K562 (cell line): ENCODE results near the gene ATP5PD. TPM values are rescaled to one million over a fixed set of nuclear protein-coding genes. Genes with fewer than 3 reads are reported as not detected.

Experiments
- ATF1 ChIP-seq, 2 experiments: fragments of 450-650 bp in 1 of 2; IDR thresholded peaks; 2 replicates each; pipeline ENCODE4 v1.6.1; 2016; ENCODE audit warnings: missing compliant biosample characterization in 1 of 2, missing genetic modification characterization in 1 of 2
- CBX3 ChIP-seq, 2 experiments: IDR thresholded peaks; 1 replicate in 1 of 2; 2 replicates in 1 of 2; pipeline ENCODE4 v1.6.1; 2012; ENCODE audit warnings: inconsistent platforms in 2 of 2, low read length in 2 of 2, borderline replicate concordance in 1 of 2, control low read depth in 1 of 2
- CBX8 ChIP-seq: fragments of 200-600 bp; sonication (generic); IDR thresholded peaks from 2 replicates; pipeline ENCODE4 v1.6.1; 2012; ENCODE audit warnings: borderline replicate concordance, mixed run types, low read depth, mild to moderate bottlenecking, moderate library complexity, mixed read lengths, low read length, control low read depth, inconsistent platforms; ENCODE audit not compliant: poor library complexity, severe bottlenecking; ENCODE audit errors: extremely low read depth
- CXXC5 ChIP-seq: fragments of 250-450 bp; sonication (Bioruptor Pico); IDR thresholded peaks from 2 replicates; pipeline ENCODE4 v1.8.0; 2022; ENCODE audit warnings: inconsistent platforms, mild to moderate bottlenecking, moderate library complexity
- HCFC1 ChIP-seq: IDR thresholded peaks from 2 replicates; pipeline ENCODE4 v1.6.1; 2012; ENCODE audit warnings: low read depth, low read length, improper control_type of control experiment
- HDAC1 ChIP-seq, 2 experiments: fragments of 450-650 bp; IDR thresholded peaks; 2 replicates each; pipeline ENCODE4 v1.6.1; 2016 to 2017; ENCODE audit warnings: inconsistent platforms in 1 of 2, mild to moderate bottlenecking in 1 of 2, moderate library complexity in 1 of 2
- HNRNPK ChIP-seq: fragments of 200-400 bp; formaldehyde crosslinking; IDR thresholded peaks from one replicate; pipeline ENCODE4 v1.6.1; 2018; ENCODE audit warnings: mild to moderate bottlenecking, low read depth, low read length; ENCODE audit not compliant: poor library complexity, severe bottlenecking
- NRF1 ChIP-seq, 2 experiments: fragments of 450-650 bp; IDR thresholded peaks in 1 of 2; conservative IDR thresholded peaks in 1 of 2; 2 replicates each; pipeline ENCODE4 v1.6.1; 2014; ENCODE audit warnings: mild to moderate bottlenecking in 2 of 2
- POLR3G ChIP-seq: IDR thresholded peaks from 2 replicates; pipeline ENCODE4 v1.6.1; 2011; ENCODE audit not compliant: insufficient read length, insufficient replicate concordance; ENCODE audit errors: extremely low read depth
- RBFOX2 ChIP-seq: fragments of 200-400 bp; formaldehyde crosslinking; IDR thresholded peaks from 2 replicates; pipeline ENCODE4 v1.6.1; 2017; ENCODE audit warnings: low read depth, mild to moderate bottlenecking, low read length, moderate library complexity
- RBM22 ChIP-seq: fragments of 200-400 bp; formaldehyde crosslinking; IDR thresholded peaks from 2 replicates; pipeline ENCODE4 v1.6.1; 2018; ENCODE audit warnings: low read length, low read depth; ENCODE audit not compliant: poor library complexity, severe bottlenecking
- SOX6 ChIP-seq: fragments of 450-650 bp; IDR thresholded peaks from 2 replicates; pipeline ENCODE4 v1.6.1; 2014; ENCODE audit warnings: mild to moderate bottlenecking
- ZNF174 ChIP-seq: fragments of 250-450 bp; sonication (Bioruptor Pico); IDR thresholded peaks from 2 replicates; pipeline ENCODE4 v1.4.0; 2020; ENCODE audit warnings: mild to moderate bottlenecking
- ZNF79 ChIP-seq: fragments of 250-450 bp; sonication (Bioruptor Pico); IDR thresholded peaks from 2 replicates; pipeline ENCODE4 v1.4.0; 2020; ENCODE audit warnings: low read depth, mild to moderate bottlenecking, moderate library complexity
- polyA plus RNA-seq, 8 experiments: library from polyadenylated mRNA; depleted of rRNA in 4 of 8; stranded (reverse) in 5 of 8; unstranded in 3 of 8; fragments of >200 nt; fragmentation: Nextera tagmentation in 2 of 8; fragmentation: Illumina TruSeq in 1 of 8; extraction: Ambion mirVana in 2 of 8; extraction: Trizol in 1 of 8; gene quantifications; 2 replicates each; pipeline versions ENCODE4 v1.2.1 to v1.2.3, GENCODE V29; 2011 to 2014; ENCODE audit warnings: inconsistent platforms in 1 of 8, missing spikeins in 1 of 8
- total RNA-seq, 7 experiments: library from RNA; depleted of rRNA in 6 of 7; stranded (reverse); fragments of >200 nt in 6 of 7; fragmentation: Illumina TruSeq in 2 of 7; extraction: Trizol in 2 of 7; gene quantifications; 2 replicates each; pipeline versions ENCODE4 v1.2.1 to v1.2.3, GENCODE V29; 2011 to 2021; ENCODE audit warnings: low replicate concordance in 1 of 7
- TF ChIP-seq, protein P1 (sequence below), 2 experiments: IDR thresholded peaks in 1 of 2; conservative IDR thresholded peaks in 1 of 2; 2 replicates each; pipeline ENCODE4 v1.6.1; 2016; ENCODE audit warnings: low read depth in 2 of 2, mild to moderate bottlenecking in 1 of 2, missing compliant biosample characterization in 1 of 2, missing genetic modification characterization in 1 of 2, moderate library complexity in 1 of 2
- TF ChIP-seq, protein P2 (sequence below): sonication (generic); formaldehyde crosslinking; IDR thresholded peaks from 2 replicates; pipeline ENCODE4 v1.8.0; 2022; ENCODE audit warnings: mild to moderate bottlenecking, low read depth, missing genetic modification reagents
- TF ChIP-seq, protein P3 (sequence below): fragments of 250-450 bp; sonication (Bioruptor Pico); IDR thresholded peaks from 2 replicates; pipeline ENCODE4 v1.8.0; 2022; ENCODE audit warnings: inconsistent platforms, mild to moderate bottlenecking, moderate library complexity, borderline replicate concordance
- TF ChIP-seq, protein P4 (sequence below): sonication (generic); formaldehyde crosslinking; IDR thresholded peaks from 2 replicates; pipeline ENCODE4 v1.8.1; 2022; ENCODE audit warnings: missing genetic modification reagents

Gene ATP5PD
- total and polyA plus RNA-seq, 9 of the 15 experiments (the other 6 are each of a cell fraction or from before 2014, with no cell fraction given), result 271 to 828 (median 432) TPM

DNA sequence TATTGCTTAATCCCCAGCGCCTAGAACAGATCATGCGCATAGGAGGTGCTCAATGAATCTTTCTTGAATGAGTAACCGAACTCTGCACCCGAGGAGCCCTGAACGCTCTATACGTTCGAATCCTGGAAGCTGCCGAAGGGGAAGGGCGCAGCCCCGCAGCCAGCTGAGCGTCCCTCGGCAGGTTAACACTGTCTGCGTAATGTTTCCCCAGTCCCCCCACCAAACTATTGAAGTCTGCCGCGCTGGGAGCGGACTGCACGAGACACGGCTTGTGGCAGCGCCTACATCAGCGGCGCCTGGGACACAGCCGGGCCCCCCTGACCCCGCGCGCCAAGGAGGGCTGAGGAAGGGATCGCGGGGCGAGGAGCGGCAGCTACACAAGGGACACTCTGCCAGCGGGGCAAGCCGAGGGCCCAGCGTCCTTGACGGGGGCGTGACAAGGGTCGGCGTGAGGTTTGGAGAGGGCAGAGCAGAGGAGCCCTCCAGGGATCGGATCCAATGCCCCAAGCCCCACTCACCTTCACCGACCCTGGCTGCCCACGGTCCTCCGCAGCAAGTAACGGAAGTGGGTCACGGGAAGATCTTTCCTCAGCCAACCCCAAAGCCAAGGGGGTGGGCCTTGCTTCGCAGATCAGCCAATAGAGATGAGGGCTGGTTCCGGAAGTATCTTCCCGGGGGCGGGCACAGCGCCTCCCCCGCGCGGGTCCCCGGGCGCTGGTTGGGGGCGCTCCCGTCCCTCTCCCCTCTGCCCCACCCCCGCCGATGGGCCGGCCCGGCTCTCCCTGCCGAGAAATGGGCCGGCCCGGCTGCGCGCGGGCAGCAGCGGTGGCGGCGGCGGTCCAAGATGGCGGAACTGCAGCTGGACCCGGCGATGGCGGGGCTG lies at the start of gene ATP5PD, which contains the start of gene KCTD2 (continued):
- TF ChIP-seq CXXC5 (CRISPR knock-in tag), result peak; percentile 81
- TF ChIP-seq, protein P1, sequence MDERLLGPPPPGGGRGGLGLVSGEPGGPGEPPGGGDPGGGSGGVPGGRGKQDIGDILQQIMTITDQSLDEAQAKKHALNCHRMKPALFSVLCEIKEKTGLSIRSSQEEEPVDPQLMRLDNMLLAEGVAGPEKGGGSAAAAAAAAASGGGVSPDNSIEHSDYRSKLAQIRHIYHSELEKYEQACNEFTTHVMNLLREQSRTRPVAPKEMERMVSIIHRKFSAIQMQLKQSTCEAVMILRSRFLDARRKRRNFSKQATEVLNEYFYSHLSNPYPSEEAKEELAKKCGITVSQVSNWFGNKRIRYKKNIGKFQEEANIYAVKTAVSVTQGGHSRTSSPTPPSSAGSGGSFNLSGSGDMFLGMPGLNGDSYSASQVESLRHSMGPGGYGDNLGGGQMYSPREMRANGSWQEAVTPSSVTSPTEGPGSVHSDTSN (CRISPR knock-in tag; IDR thresholded peaks at IDR 0.05; ENCODE audit: low read depth), result no peak
- TF ChIP-seq, protein P1 (tag; conservative IDR thresholded peaks at IDR 0.05; ENCODE audit: low read depth), result peak; percentile 70
- TF ChIP-seq ZNF79 (CRISPR knock-in tag), result no peak
- TF ChIP-seq, protein P2, sequence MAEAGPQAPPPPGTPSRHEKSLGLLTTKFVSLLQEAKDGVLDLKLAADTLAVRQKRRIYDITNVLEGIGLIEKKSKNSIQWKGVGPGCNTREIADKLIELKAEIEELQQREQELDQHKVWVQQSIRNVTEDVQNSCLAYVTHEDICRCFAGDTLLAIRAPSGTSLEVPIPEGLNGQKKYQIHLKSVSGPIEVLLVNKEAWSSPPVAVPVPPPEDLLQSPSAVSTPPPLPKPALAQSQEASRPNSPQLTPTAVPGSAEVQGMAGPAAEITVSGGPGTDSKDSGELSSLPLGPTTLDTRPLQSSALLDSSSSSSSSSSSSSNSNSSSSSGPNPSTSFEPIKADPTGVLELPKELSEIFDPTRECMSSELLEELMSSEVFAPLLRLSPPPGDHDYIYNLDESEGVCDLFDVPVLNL (CRISPR knock-in tag), result no peak
- TF ChIP-seq, protein P3, sequence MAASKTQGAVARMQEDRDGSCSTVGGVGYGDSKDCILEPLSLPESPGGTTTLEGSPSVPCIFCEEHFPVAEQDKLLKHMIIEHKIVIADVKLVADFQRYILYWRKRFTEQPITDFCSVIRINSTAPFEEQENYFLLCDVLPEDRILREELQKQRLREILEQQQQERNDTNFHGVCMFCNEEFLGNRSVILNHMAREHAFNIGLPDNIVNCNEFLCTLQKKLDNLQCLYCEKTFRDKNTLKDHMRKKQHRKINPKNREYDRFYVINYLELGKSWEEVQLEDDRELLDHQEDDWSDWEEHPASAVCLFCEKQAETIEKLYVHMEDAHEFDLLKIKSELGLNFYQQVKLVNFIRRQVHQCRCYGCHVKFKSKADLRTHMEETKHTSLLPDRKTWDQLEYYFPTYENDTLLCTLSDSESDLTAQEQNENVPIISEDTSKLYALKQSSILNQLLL (CRISPR knock-in tag), result no peak
- TF ChIP-seq RBFOX2, result peak; percentile 88
- TF ChIP-seq CBX8, result no peak
- TF ChIP-seq HNRNPK, result peak; percentile 43
- TF ChIP-seq ZNF174, result no peak
- no peak for TF ChIP-seq CBX3 (IDR thresholded peaks at IDR 0.05; ENCODE audit: borderline replicate concordance in 1 of 2, low read length in 2 of 2)
- peak in 1 of 2 experiments; percentile 85; a peak in 2 of 4 replicates for TF ChIP-seq HDAC1 (IDR thresholded peaks at IDR 0.05)
- TF ChIP-seq, protein P4, sequence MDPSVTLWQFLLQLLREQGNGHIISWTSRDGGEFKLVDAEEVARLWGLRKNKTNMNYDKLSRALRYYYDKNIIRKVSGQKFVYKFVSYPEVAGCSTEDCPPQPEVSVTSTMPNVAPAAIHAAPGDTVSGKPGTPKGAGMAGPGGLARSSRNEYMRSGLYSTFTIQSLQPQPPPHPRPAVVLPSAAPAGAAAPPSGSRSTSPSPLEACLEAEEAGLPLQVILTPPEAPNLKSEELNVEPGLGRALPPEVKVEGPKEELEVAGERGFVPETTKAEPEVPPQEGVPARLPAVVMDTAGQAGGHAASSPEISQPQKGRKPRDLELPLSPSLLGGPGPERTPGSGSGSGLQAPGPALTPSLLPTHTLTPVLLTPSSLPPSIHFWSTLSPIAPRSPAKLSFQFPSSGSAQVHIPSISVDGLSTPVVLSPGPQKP, result no peak
- peak; percentile 71 for TF ChIP-seq HCFC1
- peak; percentile 75 to 78 for TF ChIP-seq NRF1 (conservative IDR thresholded peaks at IDR 0.05 in 1 of 2, IDR thresholded peaks at IDR 0.05 in 1 of 2)
- no peak for TF ChIP-seq ATF1 (CRISPR knock-in tag; IDR thresholded peaks at IDR 0.05)
- TF ChIP-seq ATF1 (tag; IDR thresholded peaks at IDR 0.05), result peak; percentile 93
- no peak for TF ChIP-seq POLR3G
- TF ChIP-seq RBM22, result no peak
- peak; percentile 39 for TF ChIP-seq SOX6
